ENCODE results near the gene LNX2.

DNA sequence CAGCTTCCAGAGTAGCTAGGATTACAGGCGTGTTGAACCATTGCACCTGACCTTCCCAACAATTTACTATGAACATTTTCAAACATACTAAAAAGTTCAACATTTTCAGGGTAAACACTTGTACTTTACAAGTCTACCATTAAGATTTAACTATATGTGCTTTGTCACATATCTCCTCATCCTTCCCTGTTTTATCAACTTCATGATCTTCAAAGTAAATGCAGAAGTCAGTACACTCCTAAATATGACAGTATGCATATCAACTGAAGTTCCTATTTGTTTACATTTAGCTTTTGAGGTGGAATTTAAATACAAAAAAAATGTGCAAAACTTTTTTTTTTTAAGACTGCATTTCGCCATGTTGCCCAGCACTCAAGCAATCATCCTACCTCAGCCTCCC lies 18.5 kb downstream of the LNX2 start:
- TF ChIP-seq, protein P1, sequence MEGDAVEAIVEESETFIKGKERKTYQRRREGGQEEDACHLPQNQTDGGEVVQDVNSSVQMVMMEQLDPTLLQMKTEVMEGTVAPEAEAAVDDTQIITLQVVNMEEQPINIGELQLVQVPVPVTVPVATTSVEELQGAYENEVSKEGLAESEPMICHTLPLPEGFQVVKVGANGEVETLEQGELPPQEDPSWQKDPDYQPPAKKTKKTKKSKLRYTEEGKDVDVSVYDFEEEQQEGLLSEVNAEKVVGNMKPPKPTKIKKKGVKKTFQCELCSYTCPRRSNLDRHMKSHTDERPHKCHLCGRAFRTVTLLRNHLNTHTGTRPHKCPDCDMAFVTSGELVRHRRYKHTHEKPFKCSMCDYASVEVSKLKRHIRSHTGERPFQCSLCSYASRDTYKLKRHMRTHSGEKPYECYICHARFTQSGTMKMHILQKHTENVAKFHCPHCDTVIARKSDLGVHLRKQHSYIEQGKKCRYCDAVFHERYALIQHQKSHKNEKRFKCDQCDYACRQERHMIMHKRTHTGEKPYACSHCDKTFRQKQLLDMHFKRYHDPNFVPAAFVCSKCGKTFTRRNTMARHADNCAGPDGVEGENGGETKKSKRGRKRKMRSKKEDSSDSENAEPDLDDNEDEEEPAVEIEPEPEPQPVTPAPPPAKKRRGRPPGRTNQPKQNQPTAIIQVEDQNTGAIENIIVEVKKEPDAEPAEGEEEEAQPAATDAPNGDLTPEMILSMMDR (IDR thresholded peaks at IDR 0.05; ENCODE audit: low read length): no peak
- TF ChIP-seq EZH2 (IDR thresholded peaks at IDR 0.05; ENCODE audit: borderline replicate concordance, low read length): no peak
